ENCODE measurements around the gene MICAL2.

DNA sequence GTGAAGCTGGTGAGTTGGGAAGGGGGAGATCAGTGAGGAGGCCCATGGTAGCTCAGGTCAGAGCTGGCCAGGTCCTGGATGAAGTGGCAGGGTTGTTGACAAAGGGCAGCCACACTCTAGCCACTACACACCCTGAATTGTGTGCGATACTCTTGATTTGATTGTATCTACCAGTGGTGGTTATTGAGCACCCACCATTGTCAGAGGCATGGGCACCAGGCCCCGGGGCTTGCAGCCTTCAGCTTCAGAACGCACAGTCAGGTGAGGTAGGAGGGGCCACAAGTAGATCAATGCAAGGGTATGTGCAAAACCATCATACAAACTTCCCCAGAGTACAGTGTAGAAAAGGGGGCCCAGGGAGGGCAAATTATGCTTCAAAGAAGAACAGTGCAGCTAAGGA lies 38.1 kb downstream of the MICAL2 start:
- TF ChIP-seq TSHZ1 (tag by site-specific recombination; IDR thresholded peaks at IDR 0.05; ENCODE audit: borderline replicate concordance), result no peak
- TF ChIP-seq, protein P1, sequence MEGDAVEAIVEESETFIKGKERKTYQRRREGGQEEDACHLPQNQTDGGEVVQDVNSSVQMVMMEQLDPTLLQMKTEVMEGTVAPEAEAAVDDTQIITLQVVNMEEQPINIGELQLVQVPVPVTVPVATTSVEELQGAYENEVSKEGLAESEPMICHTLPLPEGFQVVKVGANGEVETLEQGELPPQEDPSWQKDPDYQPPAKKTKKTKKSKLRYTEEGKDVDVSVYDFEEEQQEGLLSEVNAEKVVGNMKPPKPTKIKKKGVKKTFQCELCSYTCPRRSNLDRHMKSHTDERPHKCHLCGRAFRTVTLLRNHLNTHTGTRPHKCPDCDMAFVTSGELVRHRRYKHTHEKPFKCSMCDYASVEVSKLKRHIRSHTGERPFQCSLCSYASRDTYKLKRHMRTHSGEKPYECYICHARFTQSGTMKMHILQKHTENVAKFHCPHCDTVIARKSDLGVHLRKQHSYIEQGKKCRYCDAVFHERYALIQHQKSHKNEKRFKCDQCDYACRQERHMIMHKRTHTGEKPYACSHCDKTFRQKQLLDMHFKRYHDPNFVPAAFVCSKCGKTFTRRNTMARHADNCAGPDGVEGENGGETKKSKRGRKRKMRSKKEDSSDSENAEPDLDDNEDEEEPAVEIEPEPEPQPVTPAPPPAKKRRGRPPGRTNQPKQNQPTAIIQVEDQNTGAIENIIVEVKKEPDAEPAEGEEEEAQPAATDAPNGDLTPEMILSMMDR (tag by site-specific recombination; IDR thresholded peaks at IDR 0.05), result no peak
- TF ChIP-seq, protein P2, sequence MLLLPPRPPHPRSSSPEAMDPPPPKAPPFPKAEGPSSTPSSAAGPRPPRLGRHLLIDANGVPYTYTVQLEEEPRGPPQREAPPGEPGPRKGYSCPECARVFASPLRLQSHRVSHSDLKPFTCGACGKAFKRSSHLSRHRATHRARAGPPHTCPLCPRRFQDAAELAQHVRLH (tag by site-specific recombination; IDR thresholded peaks at IDR 0.05), result no peak
- TF ChIP-seq ZNF302 (tag by site-specific recombination; IDR thresholded peaks at IDR 0.05; ENCODE audit: low read depth), result no peak
- no peak for TF ChIP-seq ZNF530 (tag by site-specific recombination; IDR thresholded peaks at IDR 0.05; ENCODE audit: low read depth)
- no peak for TF ChIP-seq ZSCAN5A (tag by site-specific recombination; IDR thresholded peaks at IDR 0.05)
- no peak for TF ChIP-seq ZNF629 (tag by site-specific recombination; IDR thresholded peaks at IDR 0.05)
- TF ChIP-seq HOXC10 (CRISPR knock-in tag; IDR thresholded peaks at IDR 0.05), result no peak
- TF ChIP-seq BCL11A (tag by site-specific recombination; IDR thresholded peaks at IDR 0.05; ENCODE audit: low read depth), result no peak
- no peak for TF ChIP-seq SP2 (tag by site-specific recombination; IDR thresholded peaks at IDR 0.05)

Measured in HEK293 (cell line).